Measurements from ENCODE around the gene PSMG2. TPM values are rescaled to one million over a fixed set of nuclear protein-coding genes. Genes with fewer than 3 reads are reported as not detected.

The PSMG2 gene
- total and polyA plus RNA-seq, 7 donors, result 78.1 to 105 (median 90.7) TPM

DNA sequence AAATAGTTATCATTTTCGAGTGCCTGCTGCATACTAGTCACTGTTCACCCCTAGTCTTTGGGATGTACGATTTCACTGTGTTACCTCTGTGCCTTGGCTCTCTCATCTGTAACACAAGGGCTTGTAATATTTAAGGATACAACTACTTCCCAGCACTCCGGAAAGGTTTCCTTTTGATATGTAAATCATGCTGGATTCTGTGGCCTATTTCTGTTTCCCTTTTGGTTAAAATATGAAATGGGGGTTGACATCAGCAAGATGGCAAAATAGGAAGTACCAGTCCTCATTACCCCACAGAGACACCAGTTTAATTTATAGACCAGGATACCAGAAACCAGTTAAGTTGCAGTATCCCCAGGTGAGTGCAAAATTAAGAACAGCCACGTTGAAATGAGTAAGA lies 23.5 kb downstream of the PSMG2 start:
- Histone ChIP-seq H3K4me3 (no peak overlapping the region), H3K36me3 (peaks cover 8 to 56% (median 28%) of the 10 kb centered on the region in 4 donors), H3K27ac (no peak overlapping the region), H3K9me3 (no peaks in the 10 kb centered on the region), H3K4me1 (no peaks in the 10 kb centered on the region), H3K27me3 (no peaks in the 10 kb centered on the region)
- no peak for DNase-seq
- no peak for TF ChIP-seq POLR2A (IDR thresholded peaks at IDR 0.05)
- TF ChIP-seq, protein P1, sequence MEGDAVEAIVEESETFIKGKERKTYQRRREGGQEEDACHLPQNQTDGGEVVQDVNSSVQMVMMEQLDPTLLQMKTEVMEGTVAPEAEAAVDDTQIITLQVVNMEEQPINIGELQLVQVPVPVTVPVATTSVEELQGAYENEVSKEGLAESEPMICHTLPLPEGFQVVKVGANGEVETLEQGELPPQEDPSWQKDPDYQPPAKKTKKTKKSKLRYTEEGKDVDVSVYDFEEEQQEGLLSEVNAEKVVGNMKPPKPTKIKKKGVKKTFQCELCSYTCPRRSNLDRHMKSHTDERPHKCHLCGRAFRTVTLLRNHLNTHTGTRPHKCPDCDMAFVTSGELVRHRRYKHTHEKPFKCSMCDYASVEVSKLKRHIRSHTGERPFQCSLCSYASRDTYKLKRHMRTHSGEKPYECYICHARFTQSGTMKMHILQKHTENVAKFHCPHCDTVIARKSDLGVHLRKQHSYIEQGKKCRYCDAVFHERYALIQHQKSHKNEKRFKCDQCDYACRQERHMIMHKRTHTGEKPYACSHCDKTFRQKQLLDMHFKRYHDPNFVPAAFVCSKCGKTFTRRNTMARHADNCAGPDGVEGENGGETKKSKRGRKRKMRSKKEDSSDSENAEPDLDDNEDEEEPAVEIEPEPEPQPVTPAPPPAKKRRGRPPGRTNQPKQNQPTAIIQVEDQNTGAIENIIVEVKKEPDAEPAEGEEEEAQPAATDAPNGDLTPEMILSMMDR (IDR thresholded peaks at IDR 0.05), result no peak
- no peak for TF ChIP-seq POLR2AphosphoS5 (IDR thresholded peaks at IDR 0.05)
- TF ChIP-seq EP300 (IDR thresholded peaks at IDR 0.05), result no peak
- 64 to 65% methylated on average over 4 of the region's 4 CpGs for WGBS, 2 donors
- intact Hi-C loops (cut with DNase I), result no loop called here

DNA sequence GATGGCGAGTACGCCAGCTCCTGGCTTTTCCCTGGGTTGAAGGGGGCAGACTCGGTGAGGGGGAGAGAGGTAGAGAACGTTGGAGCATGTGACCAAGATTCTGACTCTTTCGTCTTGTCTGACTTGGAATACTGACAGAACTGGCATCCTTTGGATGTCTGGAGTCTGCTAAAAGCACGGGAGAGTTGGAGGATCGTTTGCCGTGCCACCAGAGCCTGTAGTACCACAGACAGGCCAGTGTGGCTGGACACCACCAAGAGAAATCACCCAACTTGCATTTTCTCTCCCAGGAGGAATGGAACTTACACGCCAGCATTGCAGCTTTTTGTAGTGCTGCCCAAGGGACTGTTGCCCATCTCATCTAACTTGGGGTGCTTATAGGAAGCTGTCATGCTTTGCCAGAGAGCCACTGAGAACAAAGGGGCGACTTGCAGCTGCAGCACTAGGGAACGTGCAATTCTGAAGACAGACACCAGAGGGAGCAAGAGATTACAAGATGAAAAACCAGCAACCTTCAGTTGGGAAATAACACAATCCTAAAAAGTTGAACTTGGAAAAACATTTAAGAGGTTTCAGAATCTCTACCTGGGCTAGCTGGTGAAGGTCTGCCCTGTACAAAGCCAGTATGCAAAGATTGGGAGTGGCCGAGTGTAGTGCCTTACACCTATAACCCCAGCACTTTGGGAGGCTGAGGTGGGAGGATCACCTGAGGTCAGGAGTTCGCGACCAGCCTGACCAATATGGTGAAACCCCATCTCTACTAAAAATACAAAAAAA lies 24.1 kb downstream of the PSMG2 start:
- WGBS, 2 donors, result 69 to 77% methylated on average over 14 of the region's 14 CpGs
- Histone ChIP-seq H3K4me3 (no peak overlapping the region), H3K27ac (no peak overlapping the region), H3K27me3 (no peaks in the 10 kb centered on the region), H3K9me3 (no peaks in the 10 kb centered on the region), H3K4me1 (no peaks in the 10 kb centered on the region), H3K36me3 (peaks cover 8 to 50% (median 28%) of the 10 kb centered on the region in 4 donors)
- intact Hi-C loops (cut with DNase I), result loop anchor here (1.0 kb wide), 1 partner anchor 207 kb away; no protein-coding TSS in a partner anchor
- TF ChIP-seq, protein P1 (IDR thresholded peaks at IDR 0.05), result peak; percentile 70 to 87 (median 82)
- TF ChIP-seq POLR2AphosphoS5 (IDR thresholded peaks at IDR 0.05), result peak in 1 of 4 donors; percentile 4
- no peak for TF ChIP-seq EP300 (IDR thresholded peaks at IDR 0.05)
- no peak for DNase-seq

DNA sequence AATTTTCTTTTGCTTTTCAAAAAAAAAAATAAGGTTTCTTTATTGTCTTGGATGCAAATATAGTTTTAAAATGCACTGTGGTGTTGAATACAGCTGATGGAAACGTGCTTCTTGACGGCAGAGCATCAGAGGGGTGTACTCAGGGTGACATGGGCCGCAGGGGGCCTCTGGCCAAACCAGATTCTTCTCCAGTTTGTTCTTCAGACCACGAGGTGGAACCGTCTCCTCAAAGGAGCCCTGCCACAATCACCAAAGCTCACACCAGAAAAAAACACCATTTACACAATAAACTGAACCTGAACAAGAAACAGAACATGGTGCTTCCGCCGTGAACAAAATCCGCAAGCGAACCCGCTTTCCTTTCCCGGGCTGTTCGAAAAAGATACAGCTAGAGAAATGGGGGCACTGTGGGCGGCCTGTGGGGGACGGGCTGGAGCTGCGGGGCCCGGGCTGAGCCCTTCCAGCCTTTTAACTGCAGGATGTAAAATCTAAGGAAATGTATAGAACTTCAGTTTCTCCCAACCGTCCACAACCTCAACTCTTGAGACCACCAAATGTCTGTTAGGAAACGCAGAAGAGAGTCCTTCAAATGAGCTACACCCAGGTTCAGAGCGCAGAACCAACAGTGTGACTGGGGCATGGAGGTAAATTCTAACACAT lies 34.5 kb downstream of the PSMG2 start:
- intact Hi-C loops (cut with DNase I), result no loop called here
- TF ChIP-seq POLR2AphosphoS5 (IDR thresholded peaks at IDR 0.05) (no peak), POLR2A (IDR thresholded peaks at IDR 0.05) (no peak), EP300 (IDR thresholded peaks at IDR 0.05) (no peak)
- TF ChIP-seq, protein P1 (IDR thresholded peaks at IDR 0.05), result no peak
- WGBS, 2 donors, result 86 to 88% methylated on average over 19 of the region's 19 CpGs
- Histone ChIP-seq H3K4me1 (no peaks in the 10 kb centered on the region), H3K27me3 (no peaks in the 10 kb centered on the region), H3K4me3 (no peak overlapping the region), H3K27ac (no peak overlapping the region), H3K9me3 (no peaks in the 10 kb centered on the region), H3K36me3 (no peaks in the 10 kb centered on the region)
- DNase-seq, result no peak

DNA sequence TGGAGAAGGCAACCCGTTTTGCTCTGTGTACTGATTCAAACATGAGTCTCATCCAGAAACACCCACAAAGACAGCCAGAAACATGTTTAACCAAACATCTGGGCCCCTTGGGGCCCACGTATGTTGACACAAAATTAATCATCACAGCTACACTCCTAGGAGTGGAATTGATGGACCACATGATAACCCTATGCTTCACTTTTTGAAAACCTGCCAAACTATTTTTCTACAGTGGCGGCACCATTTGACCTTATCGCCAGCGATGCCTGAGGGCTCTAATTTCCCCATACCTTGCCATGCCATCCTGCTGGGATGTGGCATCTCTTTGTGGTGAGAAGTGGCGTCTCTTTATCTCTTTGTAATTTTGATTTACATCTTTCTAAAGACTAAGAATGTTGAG lies 38.5 kb downstream of the PSMG2 start:
- WGBS, 2 donors, result 81 to 82% methylated on average over 6 of the region's 6 CpGs
- H3K36me3 ChIP-seq, result no peaks in the 10 kb centered on the region
- no peak overlapping the region for H3K4me3 ChIP-seq
- no peak overlapping the region for H3K27ac ChIP-seq
- H3K4me1 ChIP-seq, result no peaks in the 10 kb centered on the region
- H3K27me3 ChIP-seq, result no peaks in the 10 kb centered on the region
- TF ChIP-seq, protein P1 (IDR thresholded peaks at IDR 0.05), result no peak
- TF ChIP-seq EP300 (IDR thresholded peaks at IDR 0.05) (no peak), POLR2A (IDR thresholded peaks at IDR 0.05) (no peak), POLR2AphosphoS5 (IDR thresholded peaks at IDR 0.05) (no peak)
- intact Hi-C loops (cut with DNase I), result loop anchor here (5.0 kb wide), 1 partner anchor 196 kb away; no protein-coding TSS in a partner anchor
- no peaks in the 10 kb centered on the region for H3K9me3 ChIP-seq
- no peak for DNase-seq
